Left kidney (tissue), 2 donors: Measurements from ENCODE around the gene ITLN1. TPM values are rescaled to one million over a fixed set of nuclear protein-coding genes. Genes with fewer than 3 reads are reported as not detected.

Experiments
- DNase-seq: peaks from one replicate; pipeline ENCODE4 v3.0.0-alpha.2; 2013
- polyA plus RNA-seq: library from polyadenylated mRNA; unstranded; fragments of 120-200 nt; gene quantifications from one replicate; pipeline ENCODE4 v1.2.1, GENCODE V29; 2013; ENCODE audit not compliant: insufficient read length

The ITLN1 gene
- polyA plus RNA-seq, 1 donor: 1.6 TPM

- DNase-seq: no peak
Measured at GRCh38 chr1:160858097-160858496, 26.9 kb downstream of the ITLN1 start.

DNA sequence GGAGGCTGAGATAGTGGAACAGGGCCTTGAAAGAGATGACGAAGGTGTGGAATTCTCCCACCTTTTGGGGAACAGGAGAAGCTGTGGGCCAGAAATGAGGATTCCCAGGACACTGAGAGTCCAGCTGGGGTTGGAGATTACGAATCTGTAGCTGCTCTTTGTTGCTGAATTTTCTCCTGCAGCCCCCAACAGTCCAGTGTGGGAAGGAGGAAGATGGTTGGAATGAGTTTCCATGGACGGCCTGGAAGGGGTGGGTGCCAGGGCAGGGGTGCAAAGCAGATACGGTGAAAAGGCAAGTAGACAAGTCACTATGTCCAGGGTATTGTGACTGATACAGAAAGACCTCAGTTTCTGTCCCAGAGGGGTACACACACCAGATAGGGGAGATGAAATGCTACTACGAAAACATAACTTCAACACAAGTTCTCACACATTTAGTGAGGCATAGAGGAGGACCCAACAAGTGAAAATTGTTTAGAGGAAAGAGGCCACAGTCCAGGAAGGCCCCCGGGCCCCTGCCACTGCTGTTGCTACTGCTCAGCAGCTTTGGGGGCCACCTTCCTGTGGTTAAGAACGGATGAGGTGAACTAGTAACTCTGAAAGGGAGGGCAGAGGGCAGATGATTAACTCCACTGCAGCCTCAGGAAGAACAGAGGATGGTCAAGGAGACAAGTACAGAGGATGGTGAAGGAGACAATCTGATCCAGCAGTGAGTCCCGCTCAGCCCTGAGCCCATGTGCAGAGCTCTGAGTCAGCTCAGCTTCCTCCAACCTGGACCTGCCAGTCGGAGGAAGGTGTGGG, 29.6 kb downstream of the ITLN1 start:
- DNase-seq: no peak

DNA sequence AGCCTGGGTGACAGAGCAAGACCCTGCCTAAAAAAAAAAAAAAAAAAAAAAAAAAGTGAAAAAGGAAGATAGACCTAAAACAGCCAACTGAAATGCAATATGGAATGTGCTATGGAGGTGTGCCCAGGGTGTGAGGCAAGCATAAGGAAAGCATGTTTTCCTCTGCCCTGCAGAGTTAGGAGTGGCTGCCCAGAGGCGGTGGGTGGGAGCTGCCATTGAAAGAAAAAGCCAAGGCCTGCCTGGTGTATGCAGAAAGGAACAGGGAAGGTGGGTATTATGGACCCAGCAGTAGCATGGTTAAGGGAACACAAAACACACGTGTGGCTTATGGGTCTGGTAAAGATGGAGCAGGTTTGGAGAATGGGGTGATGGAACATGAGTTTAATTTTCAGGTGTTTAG, 31.2 kb downstream of the ITLN1 start:
- DNase-seq: no peak

DNA sequence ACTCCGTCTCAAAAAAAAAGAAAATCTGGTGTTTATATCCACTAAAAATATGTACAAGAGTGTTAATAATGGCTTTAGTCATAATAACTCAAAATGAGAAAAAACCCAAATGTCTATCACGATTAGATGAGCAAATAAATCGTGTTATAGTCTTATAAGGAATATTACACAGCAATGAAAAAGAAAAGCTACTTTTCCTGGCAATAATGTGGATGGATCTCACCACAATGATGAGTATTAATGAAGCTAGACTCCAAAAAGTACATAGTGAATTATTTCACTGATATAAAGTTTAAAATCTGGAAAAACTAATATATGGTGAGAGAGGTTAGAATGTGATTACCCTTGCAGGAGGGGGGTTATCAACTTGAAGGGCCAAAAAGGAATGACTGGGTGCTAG, 32.0 kb downstream of the ITLN1 start:
- no peak for DNase-seq

- no peak for DNase-seq
Measured at GRCh38 chr1:160850993-160851392, 34.0 kb downstream of the ITLN1 start.

DNA sequence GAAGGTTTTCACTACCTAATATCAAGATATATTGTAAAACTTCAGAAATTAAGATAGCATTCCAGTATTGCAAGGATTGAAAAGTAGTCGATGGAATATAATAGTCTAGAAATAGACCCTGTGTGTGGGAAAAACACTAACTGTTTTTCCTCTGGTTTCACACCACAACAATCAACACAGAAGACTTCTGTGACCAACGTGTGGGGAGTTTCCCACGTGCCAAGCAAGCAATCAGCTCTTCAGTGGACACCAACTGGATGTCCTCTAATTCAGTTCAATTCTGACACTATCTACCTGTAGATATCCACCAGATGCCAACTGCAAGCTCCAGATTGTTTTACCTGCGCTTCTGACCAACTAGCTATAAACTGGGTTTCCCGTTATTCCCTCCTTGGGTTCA, 34.4 kb downstream of the ITLN1 start:
- no peak for DNase-seq

GRCh38 chr1:160846281-160846680, 38.7 kb downstream of the ITLN1 start:
- no peak for DNase-seq

DNA sequence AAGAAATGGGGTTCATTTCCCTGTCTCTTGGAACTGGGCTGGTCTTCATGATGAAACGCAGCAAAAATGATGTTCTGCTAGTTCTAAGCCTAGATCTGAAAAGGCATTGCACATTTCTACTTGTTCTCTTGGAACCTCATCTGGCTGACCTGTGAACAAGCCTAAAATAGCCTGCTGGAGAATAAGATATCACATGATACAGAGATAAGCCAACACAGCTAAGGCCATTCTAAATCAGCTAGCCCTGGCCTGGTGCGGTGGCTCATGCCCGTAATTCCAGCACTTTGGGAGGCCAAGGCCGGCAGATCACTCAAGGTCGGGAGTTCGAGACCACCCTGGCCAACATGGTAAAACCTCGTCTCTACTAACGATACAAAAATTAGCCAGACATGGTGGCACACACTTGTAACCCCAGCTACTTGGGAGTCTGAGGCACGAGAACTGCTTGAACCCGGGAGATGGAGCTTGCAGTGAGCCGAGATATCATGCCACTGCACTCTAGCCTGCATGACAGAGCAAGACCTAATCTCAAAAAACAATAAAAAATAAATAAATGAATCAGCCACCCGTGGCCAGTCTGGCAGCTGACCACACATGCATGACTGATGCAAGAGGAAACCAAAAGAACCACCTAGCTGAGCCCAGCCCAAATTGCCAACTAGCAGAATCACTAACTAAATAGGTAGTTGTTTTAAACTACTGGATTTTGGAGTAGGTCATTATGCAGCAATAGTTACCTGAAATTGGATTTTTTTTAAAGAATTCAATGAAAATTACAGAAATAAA, 40.3 kb downstream of the ITLN1 start:
- no peak for DNase-seq

DNA sequence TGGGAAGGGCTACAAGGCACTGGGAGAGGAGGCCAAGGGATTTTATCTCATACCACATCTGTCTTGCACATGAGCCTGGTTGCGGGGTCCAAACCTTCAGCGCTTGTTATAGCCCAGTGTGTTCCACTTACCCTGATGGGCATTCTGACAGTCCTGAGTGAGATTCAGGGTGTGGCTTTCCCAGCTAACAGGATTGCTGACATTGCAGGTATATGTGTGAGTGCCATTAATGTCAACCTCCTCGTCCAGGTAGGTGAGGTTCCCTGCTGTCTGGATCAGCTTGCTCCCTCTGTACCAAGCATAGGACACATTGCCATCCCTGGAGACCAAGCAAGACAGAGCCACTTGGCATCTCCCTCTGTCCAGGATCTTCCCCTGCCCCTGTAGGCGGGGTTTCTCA, 43.9 kb downstream of the ITLN1 start:
- DNase-seq: no peak

DNA sequence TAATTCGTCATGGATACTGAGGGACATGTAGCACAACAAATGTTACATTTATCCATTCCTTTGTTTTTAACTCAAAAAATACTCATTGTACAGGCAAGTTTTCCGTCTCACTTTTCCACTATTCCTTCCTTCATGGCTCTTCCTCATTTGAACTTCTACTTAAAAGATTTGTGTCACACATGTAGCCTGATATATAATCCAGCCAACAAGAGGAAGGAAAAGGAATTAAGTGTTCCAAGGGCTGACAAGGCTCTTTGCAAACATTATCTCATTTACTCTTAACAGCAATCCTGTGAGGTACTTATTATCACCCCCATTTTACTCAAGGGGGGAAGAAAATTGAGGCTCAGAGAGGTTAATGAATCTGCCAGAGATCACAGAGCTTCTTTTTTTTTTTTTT, 45.2 kb downstream of the ITLN1 start:
- DNase-seq: no peak

- DNase-seq: no peak
Measured at GRCh38 chr1:160838888-160839287, 46.1 kb downstream of the ITLN1 start.

DNA sequence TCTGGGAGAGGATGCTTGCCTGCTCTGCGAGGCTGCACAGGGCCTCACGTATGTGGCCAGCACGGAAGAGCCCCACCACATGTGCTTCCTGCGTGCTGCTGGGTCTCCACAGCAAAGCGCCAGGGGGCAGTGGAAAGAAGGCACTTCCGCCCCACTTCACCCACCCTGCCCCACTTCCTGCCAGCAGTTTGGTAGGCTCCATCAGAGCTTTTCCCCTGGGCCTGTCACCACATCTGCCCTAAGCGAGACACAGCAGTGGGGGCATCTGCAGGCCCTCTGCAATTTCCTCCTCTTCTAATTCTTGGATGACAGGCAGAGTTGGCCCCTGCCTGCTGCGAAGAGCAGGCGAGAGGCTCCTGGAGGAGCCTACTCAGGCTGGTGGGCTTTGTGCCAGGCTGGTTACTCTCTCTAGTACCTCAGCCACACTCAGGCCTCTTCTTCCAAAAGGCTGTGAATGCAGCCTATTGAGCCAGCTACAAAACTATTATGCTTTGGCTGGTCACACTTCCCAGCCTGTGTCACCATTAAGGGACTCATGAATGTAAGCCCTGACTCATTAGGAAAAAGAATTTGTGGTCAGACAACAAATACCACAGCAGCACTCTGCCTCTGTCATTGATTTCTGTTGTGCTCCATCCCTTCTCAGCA, 47.3 kb downstream of the ITLN1 start:
- no peak for DNase-seq

DNA sequence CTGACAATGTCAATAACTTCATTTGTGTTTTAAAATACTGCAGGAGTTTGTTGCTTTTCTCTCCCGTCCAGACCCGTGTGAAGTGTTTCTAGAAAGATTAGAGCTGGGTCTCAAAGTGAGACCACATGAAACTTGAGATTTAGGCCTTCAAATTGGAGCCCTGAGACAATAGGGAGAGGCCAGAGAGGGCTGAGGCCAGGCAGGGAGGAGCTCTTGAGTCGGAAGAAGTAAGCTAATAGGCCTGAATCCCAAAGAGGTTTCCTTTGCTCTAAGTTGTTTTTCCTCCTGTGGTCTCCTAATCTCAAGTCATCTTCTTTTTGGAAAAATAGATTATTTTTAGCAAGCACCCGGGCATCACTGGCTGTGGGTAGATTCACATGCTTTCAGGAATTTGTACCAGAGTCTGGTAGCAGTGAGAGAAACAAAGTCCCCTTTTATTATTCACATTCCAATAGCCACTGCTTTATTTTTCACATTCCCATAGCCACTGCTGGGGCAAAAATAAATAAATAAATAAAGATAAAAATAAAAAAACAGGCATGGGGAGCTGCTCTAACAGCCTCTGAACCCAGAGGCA, 47.9 kb downstream of the ITLN1 start:
- no peak for DNase-seq

DNA sequence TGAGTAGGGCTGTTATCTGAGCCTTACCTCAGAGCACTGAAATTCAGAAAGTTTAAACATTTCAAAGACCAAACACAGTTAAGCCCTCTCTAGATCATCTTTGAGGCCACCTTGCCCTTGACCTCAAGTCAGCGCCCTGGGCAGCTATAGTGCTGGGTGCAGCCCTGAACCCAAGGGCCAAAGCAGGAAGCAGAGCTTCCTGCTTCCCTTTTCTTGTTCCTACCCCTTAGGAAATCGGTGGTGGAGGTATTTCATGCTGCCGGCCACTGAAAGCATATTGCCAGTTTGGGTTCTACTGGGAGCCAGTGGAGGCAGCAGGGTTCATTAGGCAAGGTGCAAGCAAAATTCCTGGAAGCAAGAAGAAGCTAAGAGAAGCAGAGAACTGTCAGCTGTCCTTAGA, 48.4 kb downstream of the ITLN1 start:
- DNase-seq: no peak

DNA sequence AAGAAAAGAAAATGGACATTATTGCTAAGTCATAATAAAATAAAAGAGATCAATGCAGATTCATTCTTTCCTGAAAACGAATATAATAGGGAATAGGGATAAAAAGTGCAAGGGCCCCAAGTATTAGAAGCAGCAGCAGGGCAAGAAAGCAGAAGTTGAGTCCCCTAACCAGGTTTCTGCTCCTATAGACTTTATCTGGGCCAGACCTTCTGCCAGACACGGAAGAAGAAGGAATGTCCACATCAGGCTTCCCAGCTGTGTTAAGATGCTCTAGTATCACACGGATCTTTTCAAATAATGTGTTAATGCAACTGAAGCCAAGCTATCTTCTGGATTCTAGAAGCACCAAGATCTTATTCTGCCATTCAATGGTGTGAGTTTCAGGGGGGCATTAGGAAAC, 49.2 kb downstream of the ITLN1 start:
- DNase-seq: no peak

DNA sequence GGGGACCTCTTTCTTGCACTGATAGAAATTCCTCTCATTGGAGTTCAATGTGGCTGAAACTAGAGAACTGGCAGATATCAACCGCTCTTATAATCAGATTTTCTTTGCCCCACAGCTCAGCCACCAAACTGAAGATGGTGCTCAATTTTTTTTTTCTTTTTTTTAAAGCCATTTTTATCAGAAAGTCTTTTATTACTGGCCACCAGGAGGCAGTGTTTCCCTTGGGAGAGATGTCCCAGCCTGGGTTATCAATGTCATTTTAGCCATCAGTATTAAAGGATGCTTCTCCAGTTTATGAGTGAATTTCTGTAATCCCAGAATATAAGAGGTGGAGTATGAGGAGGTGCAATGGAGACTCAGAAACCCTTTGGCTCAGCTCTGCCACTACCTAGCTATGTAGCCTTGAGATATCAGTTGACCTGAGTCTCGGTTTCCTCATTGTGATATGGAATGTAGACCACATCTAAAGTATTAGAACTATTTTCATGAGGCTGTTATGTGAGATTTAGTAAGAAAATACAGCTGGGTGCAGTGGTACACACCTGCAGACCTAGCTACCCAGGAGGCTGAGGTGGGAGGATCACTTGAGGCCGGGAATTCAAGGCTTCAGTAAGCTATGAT, 49.9 kb downstream of the ITLN1 start:
- DNase-seq: peak; percentile 32

GRCh38 chr1:160830321-160831153, 54.4 kb downstream of the ITLN1 start:
- DNase-seq: peak; percentile 36

DNA sequence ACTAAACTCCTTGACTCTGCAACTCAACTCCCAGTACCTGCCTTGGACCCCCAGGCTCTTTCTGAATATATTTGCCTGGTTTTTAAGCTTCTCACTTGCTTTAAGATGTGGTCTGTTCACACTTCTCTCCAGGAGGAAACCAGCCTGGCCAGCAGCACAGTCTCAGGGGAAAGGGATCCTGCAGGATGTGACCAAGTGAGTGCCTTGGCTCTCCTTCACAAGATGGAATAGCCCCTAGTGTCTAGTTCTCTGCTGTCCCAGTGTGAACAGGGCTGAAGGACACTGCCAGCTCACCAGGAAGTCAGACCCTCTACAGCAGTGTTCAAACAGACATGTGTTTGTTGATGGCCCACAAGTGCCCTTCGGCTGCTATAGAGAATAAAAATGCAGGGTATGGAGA, 55.2 kb downstream of the ITLN1 start:
- no peak for DNase-seq

DNA sequence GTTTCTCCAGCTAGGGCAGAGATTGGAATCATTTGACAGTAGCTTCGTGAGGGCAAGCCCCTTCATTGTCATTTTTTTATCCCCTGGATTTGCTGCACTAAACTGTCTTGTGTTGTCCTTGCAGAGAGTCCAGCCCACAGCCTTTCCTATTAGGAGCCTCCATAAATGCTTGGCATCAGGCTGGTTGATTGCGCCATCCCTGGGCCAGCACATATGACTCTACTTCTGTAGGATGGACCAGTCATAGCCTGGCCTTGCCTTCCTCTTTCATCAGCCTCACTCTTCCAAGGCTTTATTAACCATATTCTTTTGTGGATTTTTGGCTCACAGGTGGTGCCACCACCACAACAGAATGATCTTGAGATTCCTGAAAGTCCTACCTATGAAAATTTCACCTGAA, 57.6 kb downstream of the ITLN1 start:
- no peak for DNase-seq

GRCh38 chr1:160826546-160826945, 58.4 kb downstream of the ITLN1 start:
- DNase-seq: no peak
